Urothelium cell line (cell line): Measurements from ENCODE around the gene GMDS.

Experiments used
- DNase-seq: peaks from one replicate; pipeline ENCODE4 v3.0.0; 2011; ENCODE audit warnings: low spot score, mixed read lengths
- FAIRE-seq: peaks from 2 replicates; lab custom pipeline; 2011; peaks lifted over from hg19 to GRCh38; lab: Jason Lieb, UNC

The GMDS gene

GRCh38 chr6:1872649-1873131 is 372.7 kb downstream of the GMDS start:
- FAIRE-seq (no peak), DNase-seq (peak; percentile 42)

- no peak for FAIRE-seq
- no peak for DNase-seq
Measured at GRCh38 chr6:1871724-1872315, 373.6 kb downstream of the GMDS start.

GRCh38 chr6:1870932-1871331 is 374.5 kb downstream of the GMDS start:
- FAIRE-seq, result no peak

GRCh38 chr6:1870251-1870650 is 375.2 kb downstream of the GMDS start:
- DNase-seq, result no peak
- no peak for FAIRE-seq

More at GRCh38 chr6:1870932-1871331, 374.5 kb downstream of the GMDS start:
- DNase-seq, result no peak

- DNase-seq (no peak), FAIRE-seq (no peak)
Measured at GRCh38 chr6:1869769-1870168, 375.6 kb downstream of the GMDS start.

- DNase-seq (no peak), FAIRE-seq (no peak)
Measured at GRCh38 chr6:1869308-1869707, 376.1 kb downstream of the GMDS start.

- FAIRE-seq (no peak), DNase-seq (no peak)
Measured at GRCh38 chr6:1868561-1869261, 376.7 kb downstream of the GMDS start.

- FAIRE-seq (no peak), DNase-seq (no peak)
Measured at GRCh38 chr6:1867197-1867596, 378.2 kb downstream of the GMDS start.

- DNase-seq (no peak), FAIRE-seq (no peak)
Measured at GRCh38 chr6:1865585-1865984, 379.8 kb downstream of the GMDS start.

- FAIRE-seq (no peak), DNase-seq (no peak)
Measured at GRCh38 chr6:1864496-1864895, 380.9 kb downstream of the GMDS start.

GRCh38 chr6:1862411-1862810 is 383.0 kb downstream of the GMDS start:
- no peak for FAIRE-seq
- DNase-seq, result no peak

- DNase-seq (no peak), FAIRE-seq (no peak)
Measured at GRCh38 chr6:1860756-1861348, 384.6 kb downstream of the GMDS start.

GRCh38 chr6:1858859-1859258 is 386.5 kb downstream of the GMDS start:
- DNase-seq (no peak), FAIRE-seq (no peak)

GRCh38 chr6:1858196-1858595 is 387.2 kb downstream of the GMDS start:
- FAIRE-seq (no peak), DNase-seq (no peak)

GRCh38 chr6:1856381-1856780 is 389.0 kb downstream of the GMDS start:
- no peak for FAIRE-seq

GRCh38 chr6:1855890-1856289 is 389.5 kb downstream of the GMDS start:
- no peak for DNase-seq
- no peak for FAIRE-seq

More at GRCh38 chr6:1856381-1856780, 389.0 kb downstream of the GMDS start:
- DNase-seq, result no peak

GRCh38 chr6:1854296-1854695 is 391.1 kb downstream of the GMDS start:
- DNase-seq (no peak), FAIRE-seq (no peak)

- DNase-seq, result no peak
- no peak for FAIRE-seq
Measured at GRCh38 chr6:1853761-1854160, 391.6 kb downstream of the GMDS start.

- FAIRE-seq (no peak), DNase-seq (no peak)
Measured at GRCh38 chr6:1851681-1852456, 393.5 kb downstream of the GMDS start.

- no peak for DNase-seq
- no peak for FAIRE-seq
Measured at GRCh38 chr6:1850840-1851157, 394.6 kb downstream of the GMDS start.

- FAIRE-seq (no peak), DNase-seq (no peak)
Measured at GRCh38 chr6:1850121-1850839, 395.1 kb downstream of the GMDS start.
